HepG2 (cell line): ENCODE data around the gene RAB15.

ENCODE experiments used
- CTCF ChIP-seq: sonication (generic); formaldehyde crosslinking; IDR thresholded peaks from 2 replicates; pipeline ENCODE4 v1.5.0; 2020; ENCODE audit warnings: mild to moderate bottlenecking, missing genetic modification reagents, moderate library complexity
- EZH2 ChIP-seq: conservative IDR thresholded peaks from 2 replicates; pipeline ENCODE4 v1.6.1; 2012; ENCODE audit warnings: mild to moderate bottlenecking, low read depth, low read length, moderate library complexity
- MAX ChIP-seq: IDR thresholded peaks from 2 replicates; pipeline ENCODE4 v1.6.1; 2012; ENCODE audit warnings: inconsistent platforms
- MTA3 ChIP-seq: sonication (generic); formaldehyde crosslinking; IDR thresholded peaks from 2 replicates; pipeline ENCODE4 v1.4.0; 2020; ENCODE audit warnings: missing genetic modification reagents
- PAXIP1 ChIP-seq: sonication (generic); formaldehyde crosslinking; conservative IDR thresholded peaks from 2 replicates; pipeline ENCODE4 v1.4.0; 2020; ENCODE audit warnings: mild to moderate bottlenecking, missing genetic modification reagents, moderate library complexity
- SIN3A ChIP-seq: IDR thresholded peaks from 2 replicates; pipeline ENCODE4 v1.6.1; 2011; ENCODE audit warnings: low read depth, mild to moderate bottlenecking, control low read depth, low read length, borderline replicate concordance
- SRSF9 ChIP-seq: fragments of 200-400 bp; formaldehyde crosslinking; IDR thresholded peaks from 2 replicates; pipeline ENCODE4 v1.6.1; 2018; ENCODE audit warnings: borderline replicate concordance, mild to moderate bottlenecking, low read depth, low read length; ENCODE audit not compliant: insufficient read depth, poor library complexity, severe bottlenecking
- YY1 ChIP-seq: IDR thresholded peaks from 2 replicates; pipeline ENCODE4 v1.6.1; 2011; ENCODE audit warnings: low read length, low read depth, moderate library complexity, mild to moderate bottlenecking; ENCODE audit not compliant: insufficient read depth, insufficient replicate concordance
- ZNF407 ChIP-seq: sonication (generic); formaldehyde crosslinking; IDR thresholded peaks from one replicate; pipeline ENCODE4 v1.5.1; 2020; ENCODE audit warnings: mild to moderate bottlenecking, missing genetic modification reagents; ENCODE audit errors: not compliant biosample characterization
- ZNF512 ChIP-seq: sonication (generic); formaldehyde crosslinking; IDR thresholded peaks from 2 replicates; pipeline ENCODE4 v1.4.0; 2020; ENCODE audit warnings: mild to moderate bottlenecking, missing genetic modification reagents

- TF ChIP-seq SIN3A (no peak), CTCF (CRISPR knock-in tag) (no peak), ZNF512 (CRISPR knock-in tag) (no peak), PAXIP1 (CRISPR knock-in tag) (no peak), MAX (no peak), YY1 (no peak), MTA3 (CRISPR knock-in tag) (no peak), EZH2 (no peak), SRSF9 (no peak), ZNF407 (CRISPR knock-in tag) (no peak)
These were observed 28.1 kb downstream of the RAB15 start for GRCh38 chr14:64944041-64944440.
